GDM1 (cell line): Measurements from ENCODE around the gene SYT6.

Experiments used
- DNase-seq: peaks from one replicate; lab custom pipeline; 2025; lab: John Stamatoyannopoulos, UW

The SYT6 gene

DNA sequence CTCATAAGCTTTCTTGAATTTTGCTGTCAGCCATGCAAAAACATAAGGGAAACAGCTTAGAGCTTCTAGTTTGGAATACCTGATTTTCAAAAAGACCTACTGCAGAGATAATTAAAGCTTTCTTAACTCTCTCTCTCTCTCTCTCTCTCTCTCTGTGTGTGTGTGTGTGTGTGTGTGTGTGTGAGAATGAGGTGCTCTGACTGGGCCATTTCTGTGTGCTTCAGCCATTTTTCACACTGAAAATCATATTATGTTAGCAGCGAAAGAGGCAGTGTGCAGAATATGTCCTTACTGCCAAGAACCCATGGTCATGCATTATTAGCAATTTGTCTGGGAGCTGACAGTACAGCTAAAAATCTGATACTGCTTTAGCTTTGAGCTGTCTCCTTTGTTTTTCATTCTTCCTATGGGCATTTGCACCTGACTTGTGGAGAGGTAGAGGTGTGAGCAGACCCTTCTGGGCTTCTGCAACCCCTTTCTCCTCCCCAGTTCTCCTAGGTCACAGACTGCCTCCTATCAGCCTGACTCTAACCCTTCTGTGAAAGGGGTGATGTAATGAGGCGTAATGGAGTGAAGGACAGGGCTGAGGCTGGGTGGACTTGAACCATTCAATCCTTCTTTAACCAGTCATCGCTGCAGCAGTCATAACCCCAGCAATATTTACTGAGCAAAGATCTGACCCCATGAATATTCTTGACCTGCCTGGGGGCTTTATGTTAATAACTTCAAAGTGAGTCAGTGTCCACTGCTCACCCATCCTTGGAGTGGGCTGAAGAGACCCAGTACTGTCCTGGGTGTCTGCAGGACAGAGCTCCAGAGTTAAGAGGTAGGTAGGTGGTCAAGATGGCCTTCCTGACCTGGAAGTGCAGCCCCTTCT, 61.2 kb downstream of the SYT6 start:
- DNase-seq, result no peak

DNA sequence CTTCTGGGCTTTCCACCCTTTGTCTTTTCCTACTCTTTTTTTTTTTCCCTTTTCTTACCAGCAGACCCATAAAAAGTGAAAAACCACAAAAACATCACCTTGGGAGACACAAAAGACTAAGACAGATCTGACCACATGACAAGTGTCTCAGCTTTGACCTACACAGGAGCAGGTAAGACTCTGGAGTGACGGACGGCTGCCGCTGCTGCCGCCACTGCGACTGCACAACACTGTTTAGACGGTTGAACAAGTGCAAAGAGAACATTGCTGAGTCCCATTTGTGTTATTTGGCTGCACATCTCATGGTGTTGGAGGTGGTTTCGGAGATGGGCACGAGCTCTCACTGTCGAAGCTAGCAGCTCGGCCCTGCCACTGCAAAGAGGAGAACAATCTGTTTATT, 62.0 kb downstream of the SYT6 start:
- DNase-seq, result no peak

DNA sequence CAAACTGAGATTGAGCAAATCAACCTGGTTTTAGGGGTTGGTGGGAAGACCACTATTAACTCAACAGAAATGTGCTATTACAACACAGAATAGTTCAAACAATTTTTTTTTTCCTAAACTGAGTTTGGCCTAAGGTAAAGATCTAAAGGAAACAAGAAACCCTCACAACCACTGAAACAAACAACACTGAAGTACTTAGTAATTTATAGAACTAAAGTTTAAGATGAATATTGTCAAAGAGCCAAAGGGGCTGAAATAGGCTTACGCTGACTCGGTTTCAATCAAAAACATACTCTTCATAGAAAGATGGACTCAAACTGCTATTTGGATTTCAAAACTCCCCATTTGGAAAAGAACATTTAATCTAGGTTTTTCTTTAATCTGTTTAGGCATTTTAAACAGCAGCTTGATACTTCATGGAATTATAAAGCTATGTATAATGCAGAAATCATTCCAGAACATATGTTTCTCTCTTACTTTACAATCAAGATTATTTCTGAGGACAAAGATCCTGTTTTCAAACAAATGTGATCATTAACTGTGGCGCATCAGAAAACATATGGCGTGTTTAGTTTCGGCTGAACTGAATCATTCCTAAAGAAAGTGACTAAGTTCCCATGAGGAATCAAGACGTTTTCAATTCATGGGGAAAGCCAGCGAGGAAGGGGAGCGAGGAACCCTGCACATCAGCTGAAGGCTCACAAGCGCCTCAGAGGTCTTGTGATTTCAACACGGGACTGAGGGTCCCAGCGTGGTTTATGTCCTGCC, 62.7 kb downstream of the SYT6 start:
- no peak for DNase-seq

DNA sequence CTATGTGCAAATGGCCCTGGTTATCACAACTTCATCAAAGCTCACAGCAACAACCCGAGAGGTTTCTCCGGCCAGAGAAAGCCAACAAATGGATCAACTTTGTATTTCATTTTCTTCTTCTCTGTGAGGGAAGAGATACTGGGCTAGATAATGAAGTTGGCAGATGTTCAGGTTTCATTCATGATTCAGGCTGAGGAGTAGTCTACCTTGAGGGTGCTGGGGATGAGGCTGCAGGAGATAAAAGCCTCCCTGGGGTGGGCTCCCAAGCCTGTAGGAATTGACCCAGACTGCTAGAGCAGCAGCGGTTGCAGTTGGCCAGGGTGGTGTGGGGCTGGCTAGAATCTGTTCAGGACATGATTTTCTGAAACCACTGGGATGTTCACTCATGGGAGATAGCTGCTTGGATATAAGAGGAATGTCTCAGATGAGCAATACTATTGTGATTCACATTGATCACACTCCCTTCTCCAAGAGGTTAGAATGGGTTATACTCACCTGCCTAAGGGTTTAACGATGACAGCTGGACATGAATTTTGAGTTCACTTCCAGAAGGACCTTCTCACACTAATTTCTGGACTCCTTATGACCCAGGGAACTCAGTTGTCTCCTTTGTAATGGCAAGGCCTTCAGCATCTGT, 64.0 kb downstream of the SYT6 start:
- no peak for DNase-seq

DNA sequence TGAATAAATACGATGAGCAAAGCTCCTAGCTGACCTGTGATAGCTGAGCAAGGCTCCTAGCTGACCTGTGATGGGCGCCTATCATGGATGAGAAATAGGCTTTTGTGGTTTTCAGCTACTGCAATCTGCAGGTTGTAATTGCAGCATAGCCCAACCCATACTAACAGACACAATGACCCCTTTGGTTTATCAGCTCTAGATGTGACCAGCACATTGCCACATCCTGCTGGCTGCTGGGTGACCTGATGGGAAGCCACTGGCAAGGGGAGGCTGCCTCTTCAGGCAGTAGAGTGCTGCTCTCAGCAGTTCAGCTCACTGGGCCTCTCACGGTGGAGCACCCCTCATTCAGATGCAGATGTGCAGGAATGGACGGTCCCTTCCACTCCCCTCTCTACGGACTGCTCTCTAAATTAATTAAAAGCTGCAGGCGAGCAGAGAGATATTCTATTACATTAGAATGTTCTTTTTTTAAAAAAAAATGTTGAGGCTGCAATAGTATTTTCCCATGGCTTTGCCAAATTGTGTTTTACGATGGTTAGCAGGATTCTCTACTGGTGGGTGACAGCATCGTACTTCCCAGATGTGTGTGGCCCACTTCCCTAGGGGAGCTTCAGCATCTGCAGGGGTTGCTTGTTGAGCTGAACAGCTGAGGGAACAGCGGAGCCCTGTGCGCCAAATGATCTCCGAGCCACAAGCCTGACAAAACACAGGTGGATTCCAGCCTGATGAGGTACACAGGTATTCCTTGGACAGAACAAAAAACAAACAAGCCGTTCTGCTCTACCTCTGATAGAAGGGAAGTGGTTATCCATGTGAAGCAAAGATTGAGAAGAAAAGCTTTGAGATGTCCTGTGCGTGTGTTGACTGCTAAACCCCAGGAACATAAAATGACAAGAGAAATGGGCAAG, 65.0 kb downstream of the SYT6 start:
- DNase-seq, result no peak

DNA sequence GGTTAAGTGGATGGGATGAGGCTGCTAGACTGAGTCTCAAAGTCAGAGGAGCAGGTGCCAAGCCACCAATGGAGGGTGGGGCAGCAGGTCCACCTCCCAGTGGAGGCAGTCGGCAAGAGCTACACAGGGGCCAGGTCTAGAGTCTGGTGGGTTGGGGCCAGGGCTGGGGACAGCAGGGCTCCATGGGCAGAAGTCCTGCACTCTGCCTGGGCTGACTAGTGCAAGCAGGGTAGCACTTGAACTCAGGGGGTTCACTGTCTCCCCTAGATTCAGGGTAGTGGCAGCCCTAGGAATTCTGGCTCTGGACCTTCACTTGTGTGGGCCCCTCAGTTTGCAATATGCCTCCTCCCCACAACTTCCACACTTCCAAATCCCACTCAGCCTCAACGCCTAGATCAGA, 66.2 kb downstream of the SYT6 start:
- no peak for DNase-seq

DNA sequence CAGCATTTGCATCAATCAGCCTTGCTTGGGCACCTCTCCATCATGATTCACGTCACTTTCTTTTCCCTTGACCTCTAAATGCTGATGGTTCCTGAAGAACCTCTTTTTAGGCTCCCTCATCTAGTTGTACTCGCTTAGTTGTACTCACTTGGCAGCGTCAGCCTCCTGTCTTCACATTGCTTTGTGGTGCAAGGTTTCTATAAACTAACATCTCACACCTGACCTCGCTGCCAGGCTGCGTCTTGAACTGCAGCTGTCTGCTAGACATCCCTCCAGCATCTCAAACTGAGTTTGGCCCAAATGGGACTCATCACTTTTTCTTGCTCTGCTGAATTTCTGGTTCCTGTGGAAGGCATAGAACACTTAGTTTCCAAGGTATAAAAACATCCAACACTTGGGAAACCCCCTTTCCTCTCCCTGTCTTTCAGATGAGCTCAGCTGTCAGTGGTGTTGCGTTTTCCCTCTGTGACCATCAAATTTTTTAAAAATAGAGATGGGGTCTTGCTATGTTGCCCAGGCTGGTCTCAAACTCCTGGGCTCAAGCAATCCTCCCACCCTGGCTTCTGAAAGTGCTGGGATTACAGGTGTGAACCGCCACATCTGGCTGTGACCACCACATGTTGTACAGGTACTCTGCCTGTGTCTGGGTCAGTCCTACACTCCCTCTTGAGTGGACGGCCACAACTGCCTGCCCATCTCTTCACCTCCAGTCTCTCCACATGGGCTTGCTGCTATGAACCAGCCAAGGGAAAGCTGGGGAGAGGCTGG, 66.9 kb downstream of the SYT6 start:
- no peak for DNase-seq

DNA sequence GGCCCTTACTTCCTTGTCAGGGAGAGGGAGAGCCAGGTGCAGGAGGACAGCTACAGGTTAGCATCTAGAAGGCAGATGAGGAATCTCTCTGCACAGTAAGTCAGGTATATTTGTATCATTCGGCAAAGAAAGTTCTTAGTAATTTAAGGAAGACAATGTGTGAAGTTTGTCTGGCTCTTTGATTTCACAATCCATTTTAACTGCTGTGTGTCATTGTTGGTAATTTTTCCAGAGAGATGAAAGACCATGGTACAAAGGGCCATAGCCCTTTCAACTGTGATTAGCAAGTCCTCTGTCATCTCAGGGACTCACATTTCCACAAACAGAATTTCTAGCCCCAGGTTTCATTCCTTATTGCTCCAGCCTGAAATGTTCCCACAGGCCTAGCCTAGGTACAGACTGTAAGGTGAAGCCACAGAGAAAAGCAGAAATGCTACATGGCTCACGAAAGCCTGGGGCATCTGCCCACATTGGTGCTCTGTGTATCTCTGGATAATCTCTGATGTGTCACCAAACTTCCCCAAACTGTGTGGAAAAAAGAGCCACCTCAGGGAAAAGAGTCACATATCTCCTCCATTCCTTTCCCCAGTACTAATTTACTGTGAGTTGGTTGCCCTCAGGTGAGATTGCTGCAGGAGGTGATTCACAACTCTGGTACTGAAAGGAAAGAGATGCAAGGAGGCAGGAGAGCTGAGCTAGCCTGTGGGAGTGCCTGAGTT, 70.6 kb downstream of the SYT6 start:
- no peak for DNase-seq

DNA sequence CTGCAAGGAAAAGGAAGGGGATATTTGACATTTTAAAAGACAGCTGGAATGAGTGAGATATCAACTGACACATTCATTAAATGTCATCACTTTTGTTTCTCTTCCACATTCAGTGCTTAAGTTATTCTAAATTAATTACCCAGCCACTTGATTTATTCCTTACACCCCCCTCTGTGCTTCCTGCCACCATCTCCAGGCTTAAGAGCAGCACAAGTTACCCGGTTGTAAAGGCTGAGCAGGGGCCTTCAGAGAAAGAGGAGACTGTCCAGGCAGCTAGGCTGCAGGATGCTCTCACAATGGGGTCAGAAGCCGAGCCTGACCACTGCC, 71.4 kb downstream of the SYT6 start:
- DNase-seq, result no peak

DNA sequence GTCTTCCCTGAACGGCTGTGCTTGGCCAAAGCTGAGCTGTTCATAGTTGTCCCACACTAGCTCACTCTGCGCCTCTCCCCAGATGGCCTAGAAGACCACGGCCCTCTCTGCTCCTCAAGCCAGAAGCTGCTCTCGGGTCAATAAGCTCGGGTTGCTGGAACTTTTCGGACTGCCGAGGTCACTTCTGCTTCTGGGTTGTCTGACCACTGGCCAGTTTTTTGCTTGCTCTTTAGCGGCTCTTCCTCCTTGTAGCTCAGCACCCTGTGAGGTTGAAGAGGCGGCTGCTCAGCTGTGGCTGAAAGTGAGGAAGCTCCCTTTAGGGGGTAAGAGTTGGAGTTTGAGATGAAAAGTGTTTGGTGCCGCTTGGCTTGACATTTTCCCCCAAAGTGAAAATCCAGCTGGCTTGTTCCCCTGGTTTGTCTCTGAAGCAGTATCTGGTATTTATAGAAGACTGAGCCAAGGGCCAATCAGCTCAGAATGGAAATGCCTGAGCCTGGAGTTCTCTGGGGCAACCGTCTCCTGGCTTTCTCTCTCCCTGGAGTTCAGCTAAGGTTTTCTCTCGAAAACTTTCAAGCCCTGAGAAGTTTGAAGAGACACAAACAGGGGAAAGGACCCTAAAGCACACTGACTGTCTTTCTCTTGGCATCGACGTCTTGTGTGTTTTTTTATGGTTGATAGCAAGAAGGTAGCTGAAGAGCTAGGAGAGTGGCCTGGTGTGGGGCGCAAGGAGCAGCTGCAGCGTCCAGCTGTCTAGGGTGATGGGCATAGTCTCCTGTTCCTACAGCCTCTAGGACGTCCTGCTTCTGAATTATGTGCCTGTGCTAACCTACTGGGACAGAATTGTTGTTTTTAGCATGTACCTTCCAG, 72.0 kb downstream of the SYT6 start:
- DNase-seq, result no peak

DNA sequence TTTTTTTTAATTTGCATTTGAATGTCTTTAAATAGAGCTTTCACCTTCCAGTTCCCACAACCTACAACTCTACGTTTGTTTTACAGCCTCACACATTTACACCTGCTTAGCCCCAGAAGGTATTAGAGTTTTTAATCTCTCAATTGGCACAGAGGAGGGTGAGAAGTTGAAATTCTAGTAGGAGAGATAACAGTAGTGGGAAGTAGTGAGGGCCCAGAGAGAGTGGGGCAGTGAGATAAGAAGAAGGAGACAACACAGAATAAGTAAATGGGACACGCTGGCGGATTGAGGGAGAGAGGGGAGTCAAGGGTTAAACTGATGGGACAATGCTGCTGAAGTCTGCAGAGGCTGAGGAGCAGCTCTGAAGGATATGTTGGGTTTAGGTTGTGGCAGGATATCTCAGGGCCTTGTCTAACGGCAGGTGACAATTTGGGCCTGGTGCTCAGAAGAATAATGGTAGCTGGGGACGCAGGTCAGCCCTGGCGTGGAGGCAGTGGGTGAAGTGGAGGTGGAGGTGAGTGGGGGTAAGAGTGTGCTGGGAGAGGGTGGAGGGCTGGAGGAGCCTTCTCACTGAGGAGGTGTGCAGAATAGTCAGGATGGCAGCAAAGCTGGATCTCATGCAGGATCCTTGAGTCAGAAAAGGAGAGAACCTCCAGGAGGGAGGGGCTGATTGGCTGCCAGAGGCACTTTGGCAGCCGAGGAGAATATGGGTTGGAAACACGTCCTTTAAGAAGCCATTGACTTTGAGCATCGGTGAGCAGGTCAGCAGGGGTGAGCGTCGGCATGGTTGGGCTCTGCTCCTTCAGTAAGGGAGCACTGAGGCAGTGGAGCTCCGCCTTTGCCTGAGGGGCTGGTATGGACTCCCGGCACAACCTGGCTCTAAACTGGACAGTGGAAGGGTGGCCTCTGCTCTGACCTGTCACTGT, 72.9 kb downstream of the SYT6 start:
- no peak for DNase-seq

DNA sequence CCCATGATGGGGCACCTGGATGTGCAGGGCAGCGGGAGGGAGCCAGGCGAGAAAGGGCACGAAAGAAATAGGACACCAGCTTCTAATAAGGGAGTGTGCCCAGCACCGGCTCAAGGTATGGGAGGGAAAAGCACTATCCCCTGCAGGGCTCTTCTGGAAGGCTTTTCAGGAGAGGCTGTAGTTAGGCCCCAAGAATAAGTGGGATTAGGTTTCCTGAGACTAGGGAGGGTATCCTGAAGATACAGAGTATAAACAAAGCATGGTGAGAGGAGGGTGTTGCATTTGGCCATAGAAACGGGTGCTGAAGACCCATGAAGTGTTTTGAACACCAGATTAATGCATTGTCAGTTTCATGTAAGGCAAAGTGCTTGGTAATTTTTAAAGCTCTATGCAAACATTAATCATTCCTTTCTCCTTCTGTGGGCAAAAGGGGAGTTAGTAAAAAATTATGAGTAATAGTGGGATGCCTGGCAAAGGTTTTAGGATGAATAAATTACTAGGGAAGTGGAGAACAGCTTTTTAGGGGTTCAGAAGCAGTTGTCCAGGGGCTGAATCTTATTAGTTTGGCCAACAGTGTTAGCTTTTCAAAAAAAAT, 74.0 kb downstream of the SYT6 start:
- no peak for DNase-seq

DNA sequence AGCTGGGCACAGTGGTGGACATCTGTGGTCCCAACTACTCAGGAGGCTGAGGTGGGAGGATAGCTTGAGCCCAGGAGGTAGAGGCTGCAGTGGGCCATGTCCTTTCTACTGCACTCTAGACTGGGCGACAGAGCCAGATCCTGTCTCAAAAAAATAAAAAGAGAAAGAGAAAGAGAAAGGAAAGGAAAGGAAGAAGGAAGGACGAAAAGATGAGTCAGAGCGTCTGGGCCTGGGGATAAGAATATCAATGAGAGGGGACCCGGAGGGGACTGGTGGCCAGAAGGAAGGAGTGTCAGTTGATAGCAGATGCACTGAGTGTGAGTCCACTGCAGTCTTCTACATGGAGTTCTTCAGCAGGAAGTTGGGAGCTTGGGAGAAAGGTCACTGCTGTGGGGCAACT, 75.6 kb downstream of the SYT6 start:
- DNase-seq, result no peak

DNA sequence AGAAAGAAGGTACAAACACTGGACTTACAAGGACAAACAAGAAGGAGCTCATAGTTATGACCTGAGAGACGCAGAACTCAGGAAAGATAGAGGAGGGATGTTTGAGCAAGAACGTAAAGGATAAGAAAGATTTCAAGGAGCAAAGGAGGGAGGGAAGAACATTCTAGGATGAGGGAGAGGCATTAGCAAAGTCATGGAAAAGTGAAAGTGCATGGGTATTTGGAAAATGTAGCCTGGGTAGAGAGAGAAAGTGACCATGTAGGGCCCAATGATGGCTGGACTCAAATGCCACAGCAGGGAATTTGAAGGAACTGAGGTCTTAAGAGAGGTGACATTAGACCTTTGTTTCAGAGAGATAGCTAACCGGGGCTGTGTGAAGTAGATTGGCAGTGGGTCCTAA, 76.5 kb downstream of the SYT6 start:
- DNase-seq, result no peak

DNA sequence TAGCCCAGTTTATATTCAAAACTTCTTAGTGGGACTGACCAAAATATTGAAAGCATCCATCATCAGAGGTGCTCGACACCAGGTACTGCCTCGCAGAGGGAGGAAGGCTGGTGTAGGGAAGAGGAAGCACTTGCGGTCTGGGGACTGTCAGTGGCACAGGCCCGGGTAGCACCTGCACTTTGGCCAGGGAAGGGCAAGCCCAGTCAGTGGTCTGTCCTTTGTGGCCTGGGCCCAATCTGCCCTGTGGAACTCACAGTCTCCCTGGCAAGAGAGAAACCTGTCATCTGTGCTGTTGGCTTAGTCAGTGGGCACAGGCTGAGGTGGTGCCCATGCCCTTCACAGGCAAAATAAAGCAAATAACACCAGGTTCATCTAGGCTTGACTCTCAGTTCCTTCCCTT, 77.4 kb downstream of the SYT6 start:
- DNase-seq, result no peak

DNA sequence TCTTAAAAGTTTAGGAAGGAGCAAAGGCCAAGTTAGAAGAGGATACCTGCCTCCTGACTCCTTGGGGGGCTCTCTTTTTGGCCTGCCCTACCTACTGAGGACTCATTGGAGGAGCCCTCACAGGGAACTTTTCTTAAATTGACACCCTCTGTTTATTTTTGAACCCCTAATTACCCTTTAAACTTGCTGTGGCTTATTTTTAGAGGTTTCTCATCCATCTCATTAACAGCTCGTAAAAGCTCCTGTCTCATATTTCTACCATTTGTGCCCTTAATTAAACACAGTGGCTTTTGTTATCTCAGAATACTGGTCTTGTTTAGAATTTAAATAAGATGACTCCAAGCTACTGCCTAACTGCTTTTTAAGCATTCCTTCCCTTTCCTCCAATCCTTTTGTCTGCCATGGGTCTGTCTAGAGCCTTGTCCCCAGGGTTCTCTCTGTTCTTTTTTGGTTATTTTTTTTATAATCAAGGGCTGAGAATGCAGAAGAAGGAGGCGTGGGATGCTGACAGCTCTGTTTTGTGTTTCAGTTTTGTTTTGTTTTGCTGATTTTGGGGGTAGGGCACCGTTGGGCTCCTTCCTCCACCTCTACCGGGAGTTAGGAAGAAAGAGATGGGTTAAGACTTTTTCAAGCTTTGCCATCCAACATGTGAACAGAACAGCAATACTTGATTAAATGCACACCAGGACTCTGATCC, 78.0 kb downstream of the SYT6 start:
- no peak for DNase-seq

DNA sequence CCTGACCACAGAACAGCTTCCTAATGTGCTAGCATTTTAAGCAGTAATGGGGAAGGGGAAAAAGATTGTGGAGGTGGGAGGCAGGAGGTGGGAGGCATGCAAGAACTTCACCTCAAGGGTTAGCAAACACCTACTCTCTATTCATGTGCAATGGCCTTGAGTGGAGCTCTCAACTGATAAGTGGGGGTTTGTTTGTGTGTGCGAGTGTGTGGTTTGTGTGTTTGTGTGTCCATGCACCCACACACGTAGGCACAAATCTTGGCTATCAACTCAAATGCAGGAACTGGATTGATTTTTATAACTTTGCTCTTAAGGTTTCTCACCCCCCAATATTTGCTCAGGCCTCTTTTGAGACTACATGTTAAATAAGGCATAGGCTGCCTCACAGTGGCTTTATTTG, 78.6 kb downstream of the SYT6 start:
- DNase-seq, result no peak

DNA sequence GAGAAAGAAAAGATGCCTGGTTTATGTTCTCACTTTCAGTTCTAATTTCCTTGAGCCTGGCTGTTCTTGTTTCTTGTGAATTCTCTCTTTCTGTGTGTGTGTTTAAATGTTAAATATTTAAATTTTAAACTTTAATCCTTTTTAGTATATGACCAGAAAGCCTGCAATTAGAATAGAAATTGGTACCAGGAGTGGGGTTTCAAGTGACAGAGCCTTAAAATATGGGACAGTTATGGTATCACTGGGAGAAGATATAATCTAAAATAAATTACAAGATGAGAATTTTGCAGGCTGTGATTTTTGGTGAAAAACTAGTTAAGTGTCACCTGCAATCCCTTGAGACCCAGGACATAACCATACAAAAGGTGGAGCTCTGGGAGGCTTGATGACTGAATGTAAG, 81.4 kb downstream of the SYT6 start:
- DNase-seq, result no peak
